Measurements from ENCODE around the gene MYEF2.

MYEF2 gene

DNA sequence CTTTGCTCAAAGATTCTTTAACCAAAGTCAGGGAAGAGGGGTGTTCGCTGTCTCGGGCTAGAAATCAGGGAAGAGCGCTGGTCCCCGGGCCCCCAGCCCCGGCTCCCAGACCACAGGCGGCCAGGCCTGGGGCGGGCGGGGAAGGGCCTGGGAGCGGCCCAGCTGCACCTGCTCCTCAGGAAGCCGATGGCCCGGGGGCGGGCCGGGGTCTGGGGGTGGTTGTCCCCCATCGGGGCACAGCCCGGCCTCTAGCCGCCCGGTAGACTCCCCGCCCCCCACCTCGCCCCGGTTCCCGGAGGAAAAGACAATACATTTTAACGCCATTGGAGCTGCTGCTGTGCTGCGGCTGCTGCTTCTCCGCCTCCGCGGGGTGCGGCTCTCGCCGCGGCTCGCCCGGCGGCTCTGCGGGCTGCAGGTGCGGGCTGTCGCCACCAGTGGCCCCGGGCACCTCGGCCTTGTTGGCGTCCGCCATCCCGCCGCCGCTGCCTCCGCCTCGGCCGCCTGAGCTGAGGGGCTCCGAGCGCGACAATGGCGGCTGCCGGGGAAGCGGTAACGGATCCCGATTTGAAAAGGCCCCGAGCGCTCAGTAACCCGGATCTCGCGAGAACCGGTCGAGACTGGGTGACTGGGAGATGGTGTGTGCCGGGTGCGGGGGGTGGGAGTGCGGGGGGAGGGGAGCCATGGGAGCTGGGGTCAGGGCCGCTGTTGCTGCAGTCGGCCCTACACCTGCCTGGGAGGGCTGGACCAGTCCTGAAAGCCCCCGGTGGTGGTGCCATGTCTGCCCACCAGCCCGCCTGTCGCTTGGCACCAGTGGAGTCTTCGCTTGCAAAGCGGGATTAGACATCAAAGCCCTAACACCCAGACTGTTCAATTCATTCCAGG lies at the start of gene MYEF2:
Gene MYEF2 (minus strand): TSS at position 530 of the 882 bp plus-strand sequence. CDS start 58 bp downstream, at position 472.
- DNase-seq: peak; percentile 20 to 85 (median 60)

DNA sequence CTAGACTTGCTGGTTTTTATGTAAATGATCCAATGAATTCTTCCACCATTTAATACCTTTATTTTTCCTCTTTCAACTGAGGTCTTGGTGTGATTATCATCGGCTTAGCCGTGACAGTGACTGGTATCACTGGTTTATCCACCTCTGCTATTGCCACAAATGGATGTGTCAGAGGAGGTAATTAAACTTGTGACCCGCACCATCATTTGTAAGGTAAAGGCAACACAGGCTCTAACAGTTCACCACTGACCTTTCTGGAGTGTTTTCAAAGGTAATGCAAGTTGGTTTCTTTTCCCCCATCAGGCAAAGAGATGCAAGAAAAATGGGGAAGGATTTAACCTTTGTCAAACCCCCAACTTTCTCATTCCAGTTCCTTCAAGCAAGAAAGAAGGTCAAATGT lies 47.7 kb upstream of the MYEF2 start:
- no peak for DNase-seq

DNA sequence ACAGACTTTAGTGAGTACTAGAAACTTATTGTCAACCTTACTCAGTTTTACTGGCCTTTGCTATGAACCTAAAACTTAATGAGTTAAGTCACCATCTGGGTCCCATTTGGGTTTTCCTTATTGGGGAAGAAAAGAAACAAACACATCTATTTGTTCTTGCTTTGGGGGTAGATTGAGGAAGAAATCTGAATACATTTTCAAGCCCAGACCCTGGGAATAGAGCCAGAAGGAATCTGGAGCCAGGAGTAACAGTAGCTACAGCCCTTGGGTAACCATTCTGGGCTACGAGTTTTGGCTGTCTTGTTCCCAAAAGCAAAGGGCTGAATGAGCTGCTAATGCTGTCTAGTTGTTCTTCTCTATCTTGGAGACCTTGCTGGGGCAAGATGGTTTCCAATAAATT lies 44.5 kb upstream of the MYEF2 start:
- no peak for DNase-seq

DNA sequence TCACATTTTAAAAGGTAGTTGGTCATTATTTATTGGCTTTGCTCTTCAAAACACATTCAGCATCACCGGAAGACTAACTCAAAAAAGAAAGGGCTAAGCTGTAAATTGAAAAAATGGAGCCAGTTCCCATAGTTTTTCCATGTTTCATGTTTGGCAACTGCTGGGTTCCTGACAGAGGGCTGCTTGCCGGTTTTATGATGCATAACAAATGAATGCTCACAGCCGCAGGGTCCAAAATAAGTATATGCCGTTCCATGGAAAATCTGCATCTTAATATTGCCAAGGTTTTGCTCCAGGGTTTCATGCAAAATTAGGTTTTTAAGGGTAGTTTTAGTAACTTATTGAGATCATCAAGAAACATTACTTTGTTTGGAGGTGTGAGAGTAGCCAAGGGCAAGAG lies 43.8 kb upstream of the MYEF2 start:
- DNase-seq: no peak

DNA sequence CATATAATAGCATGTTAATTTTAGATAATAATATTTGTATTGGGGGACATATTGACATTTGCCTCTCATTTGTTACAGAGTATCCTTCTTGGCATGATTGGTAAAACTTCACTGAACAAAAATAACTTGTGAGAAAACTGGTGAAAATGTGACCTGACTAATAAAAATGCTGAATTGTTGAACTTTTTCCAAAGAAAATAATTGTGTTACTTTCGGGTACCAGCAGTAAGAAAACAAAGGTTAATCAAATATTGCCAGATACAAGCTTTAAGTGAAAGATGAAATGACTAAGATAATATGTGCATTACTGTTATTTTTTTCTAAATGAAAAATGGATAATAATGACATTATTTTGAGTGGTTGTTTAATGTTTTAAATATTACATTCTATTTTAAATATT lies 43.2 kb upstream of the MYEF2 start:
- no peak for DNase-seq

DNA sequence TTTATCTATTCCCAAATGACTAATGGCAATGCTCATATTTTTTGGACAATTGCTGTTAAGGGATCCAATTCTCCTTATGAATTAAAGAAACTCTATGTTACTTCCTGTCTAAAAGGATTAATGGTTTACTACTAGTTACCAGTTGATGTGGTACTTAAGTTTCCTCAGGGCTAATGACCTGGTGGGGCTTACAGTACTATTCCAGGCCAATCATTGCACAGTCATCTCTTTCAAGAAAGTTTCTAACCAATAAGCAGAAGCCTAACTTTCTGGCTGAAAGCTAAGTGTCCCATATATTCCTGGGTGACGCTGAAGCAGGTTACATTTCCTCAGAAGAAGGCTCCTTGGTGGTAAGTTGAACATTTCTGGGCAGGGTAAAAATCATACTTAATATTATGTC lies 27.9 kb upstream of the MYEF2 start, which contains the start of gene SLC12A1:
Gene SLC12A1 (plus strand): TSS at position 322 of the 400 bp plus-strand sequence. CDS start 1,418 bp downstream, outside the sequence.
- no peak for DNase-seq

GRCh38 chr15:48202068-48202467 lies 24.0 kb upstream of the MYEF2 start:
- DNase-seq: no peak

- peak in 2 of 14 donors; percentile 2 to 82 for DNase-seq
Observed at GRCh38 chr15:48191574-48192225, 13.6 kb upstream of the MYEF2 start, which contains the start of gene CTXN2. CTXN2 (plus strand) TSS chr15:48191665; CDS start chr15:48201301, 9,636 bp downstream.

DNA sequence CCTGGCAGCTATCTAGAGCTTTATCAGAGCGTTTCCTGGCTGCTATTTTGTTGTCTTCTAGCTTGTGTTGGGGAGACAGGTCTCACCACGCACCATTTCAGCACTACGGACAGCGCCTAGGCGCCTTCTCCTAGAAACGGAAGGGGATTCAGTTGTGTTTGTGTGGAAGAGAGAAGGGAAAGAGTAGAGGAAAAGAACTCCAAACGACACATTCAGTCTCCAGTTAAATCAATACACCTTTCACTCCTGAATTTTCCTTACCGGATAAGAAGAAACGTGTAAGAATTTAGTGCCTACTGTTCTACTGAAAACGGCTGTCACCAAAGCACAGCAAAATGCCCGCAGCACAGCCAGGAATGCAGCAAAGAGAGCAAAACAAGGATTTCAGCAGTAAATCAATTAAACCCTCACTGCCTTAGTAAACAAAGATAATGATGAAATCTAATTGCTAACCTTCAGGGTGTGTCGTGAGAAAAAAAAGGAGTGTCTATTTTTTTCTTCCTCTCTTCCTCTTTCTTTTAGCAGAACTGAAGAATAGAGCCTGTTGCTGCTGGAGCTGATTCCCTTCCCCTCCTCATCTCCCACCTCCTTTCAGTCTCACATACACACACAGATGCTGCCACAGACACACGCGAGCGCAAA lies 13.0 kb upstream of the MYEF2 start:
- peak in 8 of 14 donors; percentile 3 to 70 (median 8) for DNase-seq

DNA sequence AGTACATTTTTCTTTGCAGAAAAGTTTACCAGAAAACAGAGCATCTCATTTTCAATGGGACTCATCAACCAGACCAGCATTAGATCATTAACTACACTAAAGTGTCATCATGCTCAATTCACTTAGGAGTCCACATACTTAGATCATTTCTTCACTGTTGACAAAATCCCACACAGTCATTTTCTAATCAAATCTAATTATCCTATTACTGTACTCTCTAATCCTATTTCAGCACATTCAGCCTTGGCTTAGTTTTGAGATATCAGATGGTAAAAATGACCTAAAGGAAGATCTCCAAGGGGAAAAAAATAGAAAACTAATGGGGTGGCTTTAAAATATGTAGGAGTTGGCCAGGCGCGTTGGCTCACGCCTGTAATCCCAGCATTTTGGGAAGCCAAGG lies 8.2 kb upstream of the MYEF2 start:
- DNase-seq: no peak

DNA sequence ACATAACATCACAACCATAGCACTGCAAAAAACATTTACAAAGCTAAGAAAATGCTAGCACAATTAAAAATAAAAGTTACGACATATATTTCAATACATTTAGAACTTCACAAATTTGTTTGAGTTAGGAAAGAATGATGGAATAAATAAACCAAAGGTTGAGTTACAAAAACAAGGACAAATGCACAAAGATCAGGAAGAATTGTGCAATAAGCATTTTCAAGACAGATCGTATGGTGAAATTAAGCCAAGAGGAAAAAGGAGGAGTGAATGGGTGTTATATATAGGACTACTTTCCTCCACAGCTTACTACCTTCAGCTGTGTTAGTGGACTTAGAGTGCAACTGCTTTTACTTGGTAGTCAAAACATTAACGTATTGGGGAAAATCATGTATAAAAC lies 7.4 kb upstream of the MYEF2 start:
- no peak for DNase-seq

DNA sequence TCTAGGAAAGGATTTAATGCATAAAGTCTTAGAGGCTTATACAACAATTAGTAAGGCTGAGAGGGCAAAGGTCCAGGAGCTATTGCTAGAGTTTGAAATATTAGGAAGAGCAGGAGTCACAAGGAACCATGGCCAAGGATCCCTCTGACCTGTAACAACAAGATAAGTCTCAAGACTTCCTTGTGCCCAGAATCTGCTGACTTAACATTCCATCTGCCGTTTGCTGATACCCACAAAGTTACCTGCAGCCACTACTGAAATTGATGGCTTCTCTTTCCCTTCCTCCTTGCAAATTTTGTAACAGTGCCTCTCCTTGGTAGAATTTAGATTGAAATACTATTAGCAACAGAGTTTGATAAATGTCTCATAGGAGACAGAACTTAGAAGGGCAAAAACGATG lies 4.7 kb upstream of the MYEF2 start:
- no peak for DNase-seq

DNA sequence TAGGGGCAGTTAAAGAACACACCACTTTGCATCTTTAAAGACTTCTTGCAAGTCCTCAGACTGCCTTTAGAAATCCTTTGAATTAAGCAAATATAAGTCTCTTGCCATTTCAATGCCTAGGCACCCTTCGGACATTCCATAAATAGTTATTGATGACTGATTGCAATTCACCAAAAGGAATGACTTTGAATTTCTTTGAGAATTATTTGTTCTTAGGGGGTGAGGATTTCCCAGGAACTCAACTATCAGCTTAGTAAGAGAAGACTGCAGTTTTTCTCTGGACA lies 495 bp upstream of the MYEF2 start:
- no peak for DNase-seq

DNA sequence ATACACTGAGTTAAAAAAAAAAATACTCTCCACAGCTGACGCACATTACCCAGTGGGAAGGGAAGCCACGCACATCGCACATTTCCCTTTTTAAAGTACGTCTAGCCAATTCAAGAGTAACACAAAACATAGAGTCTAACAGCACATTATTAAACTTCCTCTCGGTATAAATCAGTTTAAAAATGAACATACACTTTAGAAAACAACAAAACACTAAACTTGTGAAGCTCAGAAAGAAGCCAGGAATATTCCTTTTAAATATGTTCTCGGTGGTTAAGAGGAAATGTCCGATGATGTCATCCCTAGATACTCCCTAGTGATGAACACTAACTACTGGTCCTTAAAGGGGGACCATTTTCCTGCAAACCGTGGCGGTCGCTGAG lies 721 bp downstream of the MYEF2 start:
- DNase-seq: peak in 2 of 14 donors; percentile 4 to 77

DNA sequence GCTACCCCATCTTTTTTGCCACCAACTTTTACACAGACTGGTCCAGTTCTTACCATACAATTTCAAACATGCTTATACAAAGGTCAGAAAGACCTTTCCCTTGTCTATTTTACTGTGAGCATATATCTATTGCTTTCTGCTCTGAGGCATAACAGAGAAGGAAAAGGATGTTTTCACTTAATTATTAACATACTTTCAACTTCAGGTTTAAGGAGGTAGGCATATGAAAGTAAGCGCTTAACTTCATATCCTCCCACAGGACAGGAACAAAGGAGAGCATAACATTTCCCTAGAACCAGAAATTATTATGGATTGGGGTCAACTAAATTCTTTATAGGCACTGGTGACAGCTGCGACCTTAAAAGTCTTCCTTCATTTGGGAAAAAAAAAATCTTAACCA lies 1.1 kb downstream of the MYEF2 start:
- no peak for DNase-seq

DNA sequence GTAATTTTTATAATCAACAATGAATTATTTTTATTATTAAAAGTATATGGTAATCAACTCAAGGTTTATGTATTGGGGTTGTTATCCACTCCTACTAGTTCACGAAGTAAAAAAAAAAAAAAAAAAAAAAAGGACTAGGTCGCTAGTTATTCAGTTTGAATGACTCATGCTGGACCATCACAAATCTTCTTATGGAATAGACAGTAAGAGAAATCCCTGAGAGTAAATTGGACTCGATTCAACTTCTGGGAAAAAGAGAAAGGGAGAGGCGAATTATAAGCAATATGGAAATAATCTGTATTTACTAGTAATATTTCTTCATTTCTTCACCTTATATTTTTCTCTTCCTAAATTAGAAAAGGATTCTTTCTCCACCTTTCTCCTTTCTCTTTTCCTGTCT lies 2.0 kb downstream of the MYEF2 start:
- DNase-seq: no peak

DNA sequence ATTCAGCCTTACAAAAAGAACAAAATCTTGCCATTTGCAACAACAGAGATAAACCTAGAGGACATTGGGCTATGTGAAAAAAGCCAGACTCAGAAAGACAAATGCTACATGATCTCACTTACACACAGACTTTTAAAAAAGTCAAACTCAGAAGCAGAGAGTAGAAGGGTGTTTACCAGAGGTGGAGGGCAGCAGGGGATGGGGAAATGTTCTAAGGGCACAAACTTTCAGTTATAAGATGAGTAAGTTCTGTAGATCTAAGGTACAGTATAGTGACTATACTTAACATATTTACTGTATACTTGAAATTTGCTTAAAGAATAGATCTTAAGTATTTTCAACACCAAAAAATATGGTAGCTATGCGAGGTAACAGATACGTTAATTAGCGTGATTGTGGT lies 3.0 kb downstream of the MYEF2 start:
- no peak for DNase-seq

- DNase-seq: no peak
Observed at GRCh38 chr15:48170981-48171380, 7.1 kb downstream of the MYEF2 start.

GRCh38 chr15:48168616-48169015 lies 9.5 kb downstream of the MYEF2 start:
- no peak for DNase-seq

GRCh38 chr15:48153526-48153925 lies 24.6 kb downstream of the MYEF2 start:
- no peak for DNase-seq

- no peak for DNase-seq
Observed at GRCh38 chr15:48149858-48150257, 28.2 kb downstream of the MYEF2 start.

DNA sequence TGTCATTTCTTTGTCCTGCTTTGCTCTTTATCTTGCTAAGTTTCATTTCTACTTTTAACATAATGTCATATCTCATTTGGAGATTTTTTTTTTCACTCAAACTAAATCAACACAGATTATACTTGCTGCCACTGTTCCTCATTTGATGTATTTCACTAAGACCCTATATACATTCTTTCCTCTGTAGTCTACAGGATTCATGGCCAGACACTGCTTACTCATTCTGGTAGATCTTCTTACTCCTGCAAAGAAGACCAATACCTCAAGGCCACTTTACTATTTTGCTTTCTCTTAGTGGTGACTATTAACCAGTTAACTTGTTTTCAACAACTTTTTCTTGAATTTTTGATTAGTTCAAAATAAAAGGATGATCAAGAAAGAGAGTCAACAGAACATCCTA lies 30.7 kb downstream of the MYEF2 start:
- DNase-seq: no peak

- DNase-seq: no peak
Observed at GRCh38 chr15:48145923-48146322, 32.2 kb downstream of the MYEF2 start.

- no peak for DNase-seq
Observed at GRCh38 chr15:48144889-48145288, 33.2 kb downstream of the MYEF2 start.

Data from C1 segment of cervical spinal cord (tissue), 14 donors.